VCaP (cell line): Measurements from ENCODE around the gene ARL4C.

ENCODE experiments used
- H3K27ac ChIP-seq: fragments of 450-650 bp; 2 replicates; pipeline ENCODE4 v1.5.1; 2017
- CTCF ChIP-seq: fragments of 450-650 bp; conservative IDR thresholded peaks from 2 replicates; pipeline ENCODE4 v1.5.1; 2017; ENCODE audit warnings: mild to moderate bottlenecking, moderate library complexity

Gene ARL4C

DNA sequence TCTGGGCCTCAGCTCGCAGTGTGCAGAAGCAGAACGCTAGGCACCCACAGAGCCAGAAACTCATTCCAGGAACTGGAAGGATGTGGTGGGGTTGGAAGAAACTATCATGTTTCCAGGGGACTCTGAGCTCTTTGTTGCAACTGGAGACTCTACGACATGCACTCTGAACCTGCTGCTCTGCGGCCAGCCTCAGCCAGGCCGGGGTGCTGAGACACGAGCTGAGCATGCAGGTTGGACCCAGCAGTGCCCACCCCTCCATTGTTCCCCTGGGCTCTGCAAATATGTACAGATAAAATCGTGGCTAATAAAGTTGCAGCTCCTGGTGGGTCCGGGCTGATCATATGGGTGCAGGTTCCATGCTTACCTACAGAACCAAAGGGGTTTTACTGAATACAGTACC lies 37.6 kb upstream of the ARL4C start:
- H3K27ac ChIP-seq, result no peak overlapping the region
- TF ChIP-seq CTCF, result no peak

DNA sequence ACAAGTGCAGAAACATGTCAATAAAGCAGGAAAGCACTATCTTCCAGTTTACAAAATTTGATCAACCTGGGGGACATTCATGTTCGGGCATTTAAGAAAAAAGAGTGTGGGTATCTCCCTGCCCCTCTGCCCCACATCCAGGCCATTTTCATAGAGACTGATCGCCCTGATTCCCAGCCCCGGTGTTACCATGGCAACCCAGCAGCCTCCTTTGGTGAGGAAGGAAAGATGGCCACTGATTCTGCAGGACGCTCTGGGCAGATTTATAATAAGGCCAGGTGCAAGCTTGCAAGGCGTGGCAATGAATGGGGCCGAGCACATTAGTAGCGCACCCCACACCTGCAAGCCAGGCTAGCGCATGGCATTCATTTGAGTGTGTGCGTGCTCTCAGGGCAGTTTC lies 36.7 kb upstream of the ARL4C start:
- no peak overlapping the region for H3K27ac ChIP-seq
- TF ChIP-seq CTCF, result no peak

DNA sequence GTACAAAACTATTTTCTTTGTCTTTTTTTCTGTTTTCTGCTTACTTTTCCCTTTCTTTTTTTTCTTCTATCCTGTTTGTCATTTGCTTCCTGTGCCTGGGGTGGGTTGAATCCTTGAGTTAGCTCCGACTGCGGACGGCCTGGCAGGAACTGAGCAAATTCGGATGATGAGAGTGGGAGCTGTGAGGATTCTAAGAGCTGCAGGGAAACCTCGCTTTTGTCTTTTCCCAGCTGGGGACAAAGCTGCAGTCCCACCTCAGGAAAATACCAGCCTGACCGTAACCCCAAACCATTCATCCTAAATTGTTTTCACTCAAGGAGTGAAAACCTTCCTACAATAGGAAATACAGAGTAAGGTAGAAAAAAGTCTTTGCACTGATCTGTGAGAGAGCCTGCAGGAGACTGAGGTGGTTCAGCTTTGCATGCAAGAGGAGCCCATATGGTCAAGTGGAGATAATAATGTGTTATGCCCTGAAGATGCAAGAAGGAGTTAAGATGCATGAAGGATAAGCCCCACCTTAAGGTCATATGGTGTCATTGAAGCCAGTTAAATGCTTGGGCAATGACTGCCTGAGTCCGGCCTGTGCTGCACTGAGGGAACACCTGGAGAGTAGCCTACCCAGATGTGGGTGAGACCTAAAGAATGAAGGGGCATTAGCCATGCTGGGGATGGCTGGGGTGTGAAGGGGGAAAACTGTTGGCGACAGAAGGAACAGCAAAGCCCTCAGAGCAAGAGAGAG lies 31.7 kb upstream of the ARL4C start:
- no peak for TF ChIP-seq CTCF

GRCh38 chr2:234526711-234527110 lies 29.8 kb upstream of the ARL4C start:
- no peak overlapping the region for H3K27ac ChIP-seq
- no peak for TF ChIP-seq CTCF

More for the DNA sequence above, 31.7 kb upstream of the ARL4C start:
- H3K27ac ChIP-seq, result no peak overlapping the region

DNA sequence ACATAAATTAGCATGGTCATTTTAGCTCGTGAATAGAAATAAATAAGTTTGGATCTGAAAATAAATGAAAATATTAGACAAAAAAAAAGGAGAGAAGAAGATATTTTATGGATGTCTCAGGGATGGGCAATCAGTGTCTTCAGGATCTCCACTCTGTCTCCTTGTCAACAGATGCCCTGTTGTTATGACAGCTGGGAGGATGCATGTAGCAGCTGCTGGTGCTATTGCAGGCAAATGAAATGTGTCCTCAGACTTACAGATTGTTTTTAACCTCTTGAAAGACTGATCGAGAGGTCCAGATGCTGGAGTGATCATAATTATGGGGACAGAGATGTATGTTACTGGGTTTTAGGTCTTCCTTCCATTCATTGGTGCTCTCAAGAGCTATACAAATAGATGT lies 24.7 kb upstream of the ARL4C start:
- no peak overlapping the region for H3K27ac ChIP-seq
- TF ChIP-seq CTCF, result no peak

- no peak overlapping the region for H3K27ac ChIP-seq
- TF ChIP-seq CTCF, result no peak
Observed at GRCh38 chr2:234518986-234519642, 22.2 kb upstream of the ARL4C start.

DNA sequence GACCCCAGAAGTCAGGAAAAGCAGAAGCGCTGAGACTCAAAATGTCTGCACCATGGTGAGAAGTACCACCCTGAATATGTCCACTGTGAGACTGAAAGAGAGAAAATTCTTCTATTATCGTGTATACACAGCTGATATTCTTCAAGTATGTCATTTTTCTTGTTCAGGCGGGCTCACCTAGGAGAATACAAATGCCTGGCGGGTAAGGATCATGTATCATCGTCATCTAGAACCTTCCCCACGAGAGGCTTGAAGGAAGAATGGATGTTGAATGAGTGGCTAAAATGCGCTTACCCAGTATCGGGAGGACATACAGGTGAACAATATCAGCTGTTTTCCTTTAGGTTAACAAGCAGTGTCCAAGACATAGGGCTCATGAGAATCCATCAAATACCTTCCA lies 21.1 kb upstream of the ARL4C start:
- TF ChIP-seq CTCF, result no peak
- no peak overlapping the region for H3K27ac ChIP-seq
